HEK293T (cell line): ENCODE measurements around the gene MEF2D.
A peak's percentile ranks its signal among the peaks of the same experiment; 100 is the strongest.

Source experiments
- CTCF ChIA-PET: fragments of 350-600 bp; formaldehyde crosslinking; extraction: SDS; loops from one replicate; lab custom pipeline; 2021; ENCODE audit warnings: antibody characterized with exemption, inconsistent platforms; lab: Yijun Ruan, JAX
- POLR2A ChIA-PET: fragments of 350-600 bp; formaldehyde crosslinking; extraction: SDS; loops from one replicate; lab custom pipeline; 2020; ENCODE audit warnings: antibody characterized with exemption, inconsistent platforms; lab: Yijun Ruan, JAX
- DNase-seq: peaks from one replicate; pipeline ENCODE4 v3.0.0; 2012; ENCODE audit warnings: mixed read lengths; ENCODE audit errors: extremely low spot score
- ARNT ChIP-seq: fragments of 450-650 bp; IDR thresholded peaks from 2 replicates; pipeline ENCODE4 v1.6.1; 2017; ENCODE audit warnings: mild to moderate bottlenecking
- BHLHE40 ChIP-seq: fragments of 450-650 bp; IDR thresholded peaks from 2 replicates; pipeline ENCODE4 v1.6.1; 2016; ENCODE audit warnings: mild to moderate bottlenecking, moderate library complexity, borderline replicate concordance
- CTBP1 ChIP-seq: fragments of 450-650 bp; IDR thresholded peaks from 2 replicates; pipeline ENCODE4 v1.6.1; 2016; ENCODE audit warnings: borderline replicate concordance
- ELF4 ChIP-seq: fragments of 450-650 bp; IDR thresholded peaks from 2 replicates; pipeline ENCODE4 v1.6.1; 2017; ENCODE audit warnings: antibody characterized with exemption
- FOXA1 ChIP-seq: fragments of 450-650 bp; IDR thresholded peaks from 2 replicates; pipeline ENCODE4 v1.6.1; 2016; ENCODE audit warnings: mild to moderate bottlenecking
- FOXK2 ChIP-seq: fragments of 450-650 bp; IDR thresholded peaks from 2 replicates; pipeline ENCODE4 v1.6.1; 2016; ENCODE audit warnings: mild to moderate bottlenecking
- FOXM1 ChIP-seq: fragments of 450-650 bp; IDR thresholded peaks from 2 replicates; pipeline ENCODE4 v1.6.1; 2017; ENCODE audit warnings: mild to moderate bottlenecking, borderline replicate concordance
- HDGF ChIP-seq: fragments of 450-650 bp; IDR thresholded peaks from 2 replicates; pipeline ENCODE4 v1.6.1; 2017; ENCODE audit warnings: antibody characterized with exemption, borderline replicate concordance
- L3MBTL2 ChIP-seq: fragments of 450-650 bp; conservative IDR thresholded peaks from 2 replicates; pipeline ENCODE4 v1.6.1; 2016; ENCODE audit warnings: mild to moderate bottlenecking
- LEF1 ChIP-seq: fragments of 450-650 bp; IDR thresholded peaks from 2 replicates; pipeline ENCODE4 v1.6.1; 2017; ENCODE audit warnings: mild to moderate bottlenecking, borderline replicate concordance
- NFRKB ChIP-seq: fragments of 450-650 bp; IDR thresholded peaks from 2 replicates; pipeline ENCODE4 v1.6.1; 2016; ENCODE audit warnings: mild to moderate bottlenecking, moderate library complexity
- SP1 ChIP-seq: fragments of 450-650 bp; IDR thresholded peaks from 2 replicates; pipeline ENCODE4 v1.6.1; 2017
- SUZ12 ChIP-seq: fragments of 450-650 bp; IDR thresholded peaks from 2 replicates; pipeline ENCODE4 v1.6.1; 2016; ENCODE audit warnings: mild to moderate bottlenecking
- TARDBP ChIP-seq: fragments of 450-650 bp; IDR thresholded peaks from 2 replicates; pipeline ENCODE4 v1.6.1; 2016
- ZNF384 ChIP-seq: fragments of 450-650 bp; IDR thresholded peaks from 2 replicates; pipeline ENCODE4 v1.6.1; 2016
- TF ChIP-seq, protein P1 (sequence below): fragments of 450-650 bp; IDR thresholded peaks from 2 replicates; pipeline ENCODE4 v1.6.1; 2016

Gene MEF2D

DNA sequence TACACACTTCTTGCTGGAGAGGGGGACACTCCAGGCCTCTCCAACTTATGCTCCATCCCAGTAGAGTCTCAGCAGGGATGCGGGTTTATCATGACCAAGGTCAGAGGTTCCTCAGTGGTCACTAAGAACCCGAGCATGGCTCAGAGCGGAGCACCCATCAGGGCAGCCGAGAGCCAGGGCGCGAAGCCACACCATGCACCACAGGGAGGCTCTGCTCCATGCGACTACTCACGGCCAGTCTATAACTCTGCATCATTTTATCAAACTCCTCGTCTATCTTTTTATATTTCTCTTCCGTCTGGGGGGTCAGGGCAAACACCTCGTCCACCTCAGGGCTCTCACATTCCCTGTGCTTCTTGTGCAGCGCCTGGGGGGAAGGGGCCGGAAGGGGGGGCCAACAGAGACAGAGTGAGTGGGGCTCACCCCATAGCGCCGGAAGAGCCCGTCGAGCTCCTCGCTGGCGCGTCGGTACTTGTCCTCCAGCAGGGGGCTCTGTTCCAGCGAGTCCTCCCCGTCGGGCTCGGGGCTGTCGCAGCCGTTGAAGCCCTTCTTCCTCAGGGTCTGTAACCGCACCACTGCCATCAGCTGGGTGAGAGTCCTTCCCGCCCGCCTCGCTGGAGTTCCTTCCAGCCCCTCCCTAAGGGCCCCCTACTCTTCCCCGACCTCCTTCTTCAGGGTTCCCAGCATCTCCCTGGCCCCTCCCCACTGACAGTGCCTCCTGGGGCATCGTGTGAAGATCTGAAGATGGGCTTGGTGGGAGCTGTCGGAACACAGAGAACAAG, 20.0 kb downstream of the MEF2D start:
- TF ChIP-seq TARDBP (no peak), FOXA1 (no peak), ZNF384 (no peak), HDGF (no peak), ELF4 (no peak), NFRKB (no peak), ARNT (no peak)
- TF ChIP-seq, protein P1, sequence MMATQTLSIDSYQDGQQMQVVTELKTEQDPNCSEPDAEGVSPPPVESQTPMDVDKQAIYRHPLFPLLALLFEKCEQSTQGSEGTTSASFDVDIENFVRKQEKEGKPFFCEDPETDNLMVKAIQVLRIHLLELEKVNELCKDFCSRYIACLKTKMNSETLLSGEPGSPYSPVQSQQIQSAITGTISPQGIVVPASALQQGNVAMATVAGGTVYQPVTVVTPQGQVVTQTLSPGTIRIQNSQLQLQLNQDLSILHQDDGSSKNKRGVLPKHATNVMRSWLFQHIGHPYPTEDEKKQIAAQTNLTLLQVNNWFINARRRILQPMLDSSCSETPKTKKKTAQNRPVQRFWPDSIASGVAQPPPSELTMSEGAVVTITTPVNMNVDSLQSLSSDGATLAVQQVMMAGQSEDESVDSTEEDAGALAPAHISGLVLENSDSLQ = no peak
- DNase-seq = peak; percentile 85
- ChIA-PET POLR2A (interaction anchor here (0.5 to 1.6 kb wide), 4 partner anchors 9 to 96 kb away, joined by 3 to 20 read pairs (median 4); partner anchors contain the start of gene MEF2D), CTCF (interaction anchor here (0.5 to 1.4 kb wide), 19 partner anchors 10 to 149 kb away, joined by 3 to 39 read pairs (median 5); partner anchors contain the start of gene MEF2D)

DNA sequence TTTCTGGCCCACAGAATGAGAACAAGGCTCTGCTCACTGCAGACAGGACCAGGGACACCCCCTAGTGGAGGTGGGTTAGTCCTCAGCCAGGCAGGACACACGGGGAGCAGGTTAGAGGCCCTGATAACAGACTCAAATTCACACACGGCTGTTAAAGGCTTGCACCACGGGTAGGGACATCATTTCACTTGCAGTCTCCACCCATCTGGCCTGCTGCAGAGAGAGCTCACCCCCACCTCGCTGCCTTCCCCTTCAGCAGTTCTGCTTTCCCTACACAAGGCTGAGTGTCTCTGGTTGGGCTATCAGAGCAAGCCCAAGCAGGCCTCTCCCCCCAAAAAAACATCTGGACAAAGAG, 20.6 kb downstream of the MEF2D start:
- CTCF ChIA-PET = interaction anchor here (0.6 to 1.4 kb wide), 18 partner anchors 9 to 150 kb away, joined by 3 to 39 read pairs (median 6); partner anchors contain the start of gene MEF2D
- DNase-seq = no peak
- POLR2A ChIA-PET = interaction anchor here (0.7 to 1.6 kb wide), 3 partner anchors 10 to 23 kb away, joined by 4 to 20 read pairs (median 4); partner anchors contain the start of gene MEF2D
- TF ChIP-seq ELF4 (no peak), SUZ12 (no peak), BHLHE40 (no peak), LEF1 (no peak), ARNT (no peak), FOXA1 (no peak), SP1 (no peak), L3MBTL2 (no peak), FOXM1 (no peak), ZNF384 (no peak), CTBP1 (no peak), TARDBP (no peak), NFRKB (no peak)
- TF ChIP-seq, protein P1 = no peak

DNA sequence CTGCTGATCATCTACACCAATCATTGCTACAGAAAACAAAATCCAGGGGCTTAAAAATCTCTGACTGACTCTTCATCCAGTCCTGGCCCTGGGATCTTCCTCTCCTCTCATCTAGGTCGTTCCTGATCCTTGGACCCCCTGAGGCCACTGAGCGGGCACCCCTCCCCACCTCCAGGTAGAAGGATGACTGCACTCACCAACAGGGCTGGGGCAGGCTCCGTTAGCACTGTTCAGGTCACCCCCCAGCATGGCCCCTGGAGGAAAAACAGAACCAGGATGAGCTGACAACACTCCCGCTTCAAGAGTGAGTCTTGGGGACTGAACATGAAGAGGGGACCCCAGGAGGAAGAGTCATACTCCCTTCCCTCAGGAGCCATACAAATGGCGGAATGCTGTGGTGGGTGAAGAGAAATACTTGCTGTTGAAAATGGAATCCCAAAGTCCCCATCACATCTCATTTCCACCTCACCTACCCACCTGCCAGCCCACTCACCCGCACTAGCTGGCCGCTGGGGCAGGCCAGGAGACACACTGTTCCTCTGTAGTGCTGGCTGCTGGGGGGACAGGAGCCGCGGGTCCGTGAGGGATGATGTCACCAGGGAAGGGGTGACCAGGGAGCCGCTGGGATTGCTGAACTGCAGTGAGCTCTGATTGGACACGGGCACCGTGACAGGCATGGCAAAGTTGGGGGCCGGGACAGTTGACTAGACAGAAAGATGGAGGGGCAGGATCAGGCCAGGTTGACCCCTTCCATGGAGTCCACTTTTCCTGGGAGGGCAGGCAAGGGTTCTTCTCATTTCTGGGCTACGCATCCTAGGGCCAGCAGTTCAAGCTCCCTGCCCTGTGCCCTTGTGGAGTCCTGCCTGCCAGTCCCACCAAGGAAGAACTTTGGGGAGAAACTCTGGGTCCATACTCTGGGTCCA, 21.2 kb downstream of the MEF2D start:
- CTCF ChIA-PET = interaction anchor here (0.6 to 1.2 kb wide), 3 partner anchors 13 to 123 kb away, joined by 3 to 5 read pairs (median 3); no protein-coding TSS in a partner anchor
- TF ChIP-seq FOXK2 = no peak
- TF ChIP-seq FOXM1 = no peak
- no peak for TF ChIP-seq NFRKB
- TF ChIP-seq BHLHE40 = no peak
- TF ChIP-seq LEF1 = no peak
- TF ChIP-seq ELF4 = no peak
- TF ChIP-seq SUZ12 = no peak
- no peak for TF ChIP-seq CTBP1
- TF ChIP-seq ARNT = no peak
- no peak for TF ChIP-seq HDGF
- TF ChIP-seq ZNF384 = no peak
- TF ChIP-seq, protein P1 = no peak
- no peak for TF ChIP-seq TARDBP
- no peak for TF ChIP-seq FOXA1
- no peak for TF ChIP-seq SP1
- no peak for TF ChIP-seq L3MBTL2

DNA sequence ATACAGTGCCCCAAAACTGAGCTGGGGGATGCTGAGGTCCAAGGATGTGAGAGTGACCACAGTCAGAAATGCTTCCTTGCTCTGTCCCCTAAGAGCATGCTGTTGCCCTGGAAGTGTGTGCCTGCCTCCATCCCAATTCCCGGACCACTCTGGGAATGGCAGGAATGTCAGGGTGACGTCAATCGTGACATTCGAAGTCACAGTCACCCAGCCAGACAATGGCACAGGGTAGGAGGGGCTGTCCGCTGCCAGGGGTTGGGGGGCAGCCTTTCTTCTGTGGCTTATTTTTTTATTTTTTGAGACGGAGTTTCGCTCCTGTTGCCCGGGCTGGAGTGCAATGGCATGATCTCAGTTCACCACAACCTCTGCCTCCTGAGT, 22.3 kb downstream of the MEF2D start:
- POLR2A ChIA-PET = no interaction called here

More for the DNA sequence above, 21.2 kb downstream of the MEF2D start:
- POLR2A ChIA-PET = interaction anchor here (1.1 kb wide), 1 partner anchor 22 kb away, joined by 5 read pairs; the partner anchor contains the start of gene MEF2D
- DNase-seq = no peak

More for the DNA sequence above, 22.3 kb downstream of the MEF2D start:
- TF ChIP-seq TARDBP = no peak
- no peak for TF ChIP-seq L3MBTL2
- no peak for TF ChIP-seq FOXM1
- no peak for TF ChIP-seq BHLHE40
- no peak for TF ChIP-seq ARNT
- no peak for TF ChIP-seq ELF4
- TF ChIP-seq CTBP1 = no peak
- TF ChIP-seq ZNF384 = no peak
- TF ChIP-seq NFRKB = no peak
- TF ChIP-seq HDGF = no peak
- no peak for TF ChIP-seq FOXA1
- TF ChIP-seq SUZ12 = no peak
- TF ChIP-seq, protein P1 = no peak
- TF ChIP-seq FOXK2 = no peak
- TF ChIP-seq LEF1 = no peak
- CTCF ChIA-PET = no interaction called here
- DNase-seq = no peak
